ENCODE results near the gene KLF5.

DNA sequence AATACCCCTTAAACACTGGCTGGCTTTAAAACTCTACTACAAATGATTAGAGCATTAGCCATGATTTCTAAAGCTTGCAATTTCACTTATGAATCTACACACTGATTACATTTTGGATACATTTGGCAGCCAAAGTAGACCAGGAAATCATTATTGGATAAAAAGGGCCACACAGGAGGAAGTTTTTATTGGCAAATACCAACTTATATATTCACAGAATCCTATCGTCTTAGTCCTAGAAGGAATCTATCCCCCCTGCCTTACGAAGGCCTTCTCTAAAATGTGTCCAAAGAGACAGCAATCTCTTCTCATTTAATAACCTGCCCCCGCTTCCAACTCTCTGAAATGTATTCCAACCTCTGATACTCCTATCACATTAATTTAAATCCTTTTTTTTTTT is 52.5 kb downstream of the KLF5 start:
- TF ChIP-seq EZH2 (IDR thresholded peaks at IDR 0.05; ENCODE audit: insufficient read depth, low read length): no peak
- TF ChIP-seq, protein P1, sequence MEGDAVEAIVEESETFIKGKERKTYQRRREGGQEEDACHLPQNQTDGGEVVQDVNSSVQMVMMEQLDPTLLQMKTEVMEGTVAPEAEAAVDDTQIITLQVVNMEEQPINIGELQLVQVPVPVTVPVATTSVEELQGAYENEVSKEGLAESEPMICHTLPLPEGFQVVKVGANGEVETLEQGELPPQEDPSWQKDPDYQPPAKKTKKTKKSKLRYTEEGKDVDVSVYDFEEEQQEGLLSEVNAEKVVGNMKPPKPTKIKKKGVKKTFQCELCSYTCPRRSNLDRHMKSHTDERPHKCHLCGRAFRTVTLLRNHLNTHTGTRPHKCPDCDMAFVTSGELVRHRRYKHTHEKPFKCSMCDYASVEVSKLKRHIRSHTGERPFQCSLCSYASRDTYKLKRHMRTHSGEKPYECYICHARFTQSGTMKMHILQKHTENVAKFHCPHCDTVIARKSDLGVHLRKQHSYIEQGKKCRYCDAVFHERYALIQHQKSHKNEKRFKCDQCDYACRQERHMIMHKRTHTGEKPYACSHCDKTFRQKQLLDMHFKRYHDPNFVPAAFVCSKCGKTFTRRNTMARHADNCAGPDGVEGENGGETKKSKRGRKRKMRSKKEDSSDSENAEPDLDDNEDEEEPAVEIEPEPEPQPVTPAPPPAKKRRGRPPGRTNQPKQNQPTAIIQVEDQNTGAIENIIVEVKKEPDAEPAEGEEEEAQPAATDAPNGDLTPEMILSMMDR (IDR thresholded peaks at IDR 0.05; ENCODE audit: insufficient read depth, low read depth, low read length): no peak

Measured in astrocyte (in vitro differentiated cells and primary cell).